ENCODE data around the gene PANK1.

The PANK1 gene

GRCh38 chr10:89601728-89602361, 43.2 kb downstream of the PANK1 start:
- Histone ChIP-seq H3K4me1 (ENCODE audit: low read length) (no peaks in the 10 kb centered on the region), H3K79me2 (ENCODE audit: low read length) (no peaks in the 10 kb centered on the region), H4K20me1 (ENCODE audit: insufficient read depth, low read length) (no peaks in the 10 kb centered on the region), H3F3A (ENCODE audit: insufficient read depth, low read length) (no peaks in the 10 kb centered on the region), H3K9me2 (replicated peaks; ENCODE audit: insufficient read depth, low read length) (no peaks in the 10 kb centered on the region), H3K9me3 (replicated peaks; ENCODE audit: insufficient read depth, low read length) (no peaks in the 10 kb centered on the region), H3K27me3 (replicated peaks; ENCODE audit: insufficient read depth, low read length) (no peaks in the 10 kb centered on the region), H3K9ac (ENCODE audit: low read length) (no peak overlapping the region), H2AFZ (ENCODE audit: low read length) (no peak overlapping the region), H3K36me3 (replicated peaks; ENCODE audit: insufficient read depth, low read length) (no peaks in the 10 kb centered on the region), H3K27ac (ENCODE audit: low read length) (no peak overlapping the region), H3K4me3 (ENCODE audit: low read length) (no peak overlapping the region), H3K4me2 (ENCODE audit: low read depth, low read length) (no peak overlapping the region)
- TF ChIP-seq EZH2 (optimal IDR thresholded peaks at IDR 0.05; ENCODE audit: low read depth, low read length) (no peak), CTCF (IDR thresholded peaks at IDR 0.05; ENCODE audit: low read length) (no peak), EZH2phosphoT487 (IDR thresholded peaks at IDR 0.05; ENCODE audit: low read length) (no peak)
- DNase-seq, result no peak

GRCh38 chr10:89600041-89600440, 45.0 kb downstream of the PANK1 start:
- no peak for DNase-seq
- Histone ChIP-seq H3K9ac (ENCODE audit: low read length) (no peak overlapping the region), H4K20me1 (ENCODE audit: insufficient read depth, low read length) (no peaks in the 10 kb centered on the region), H3K36me3 (replicated peaks; ENCODE audit: insufficient read depth, low read length) (no peaks in the 10 kb centered on the region), H3K4me3 (ENCODE audit: low read length) (no peak overlapping the region), H3K27ac (ENCODE audit: low read length) (no peak overlapping the region), H3K79me2 (ENCODE audit: low read length) (no peaks in the 10 kb centered on the region), H3K9me3 (replicated peaks; ENCODE audit: insufficient read depth, low read length) (no peaks in the 10 kb centered on the region), H3K4me2 (ENCODE audit: low read depth, low read length) (no peak overlapping the region), H3K4me1 (ENCODE audit: low read length) (no peaks in the 10 kb centered on the region), H3F3A (ENCODE audit: insufficient read depth, low read length) (no peaks in the 10 kb centered on the region), H3K27me3 (replicated peaks; ENCODE audit: insufficient read depth, low read length) (no peaks in the 10 kb centered on the region), H3K9me2 (replicated peaks; ENCODE audit: insufficient read depth, low read length) (no peaks in the 10 kb centered on the region), H2AFZ (ENCODE audit: low read length) (no peak overlapping the region)
- no peak for TF ChIP-seq EZH2phosphoT487 (IDR thresholded peaks at IDR 0.05; ENCODE audit: low read length)
- no peak for TF ChIP-seq CTCF (IDR thresholded peaks at IDR 0.05; ENCODE audit: low read length)
- TF ChIP-seq EZH2 (optimal IDR thresholded peaks at IDR 0.05; ENCODE audit: low read depth, low read length), result no peak

- Histone ChIP-seq H3K9me2 (replicated peaks; ENCODE audit: insufficient read depth, low read length) (no peaks in the 10 kb centered on the region), H3F3A (ENCODE audit: insufficient read depth, low read length) (no peaks in the 10 kb centered on the region), H3K79me2 (ENCODE audit: low read length) (no peaks in the 10 kb centered on the region), H3K9me3 (replicated peaks; ENCODE audit: insufficient read depth, low read length) (no peaks in the 10 kb centered on the region), H4K20me1 (ENCODE audit: insufficient read depth, low read length) (no peaks in the 10 kb centered on the region), H3K36me3 (replicated peaks; ENCODE audit: insufficient read depth, low read length) (no peaks in the 10 kb centered on the region), H3K4me2 (ENCODE audit: low read depth, low read length) (no peak overlapping the region), H3K27me3 (replicated peaks; ENCODE audit: insufficient read depth, low read length) (no peaks in the 10 kb centered on the region), H3K4me3 (ENCODE audit: low read length) (no peak overlapping the region), H3K4me1 (ENCODE audit: low read length) (no peaks in the 10 kb centered on the region), H3K9ac (ENCODE audit: low read length) (no peak overlapping the region), H3K27ac (ENCODE audit: low read length) (no peak overlapping the region), H2AFZ (ENCODE audit: low read length) (no peak overlapping the region)
- DNase-seq, result no peak
- TF ChIP-seq EZH2 (optimal IDR thresholded peaks at IDR 0.05; ENCODE audit: low read depth, low read length) (no peak), CTCF (IDR thresholded peaks at IDR 0.05; ENCODE audit: low read length) (no peak), EZH2phosphoT487 (IDR thresholded peaks at IDR 0.05; ENCODE audit: low read length) (no peak)
These were observed 52.0 kb downstream of the PANK1 start for GRCh38 chr10:89593043-89593442.
